HG03025 (cell line): ENCODE data around the gene CBLC.

Experiments used
- ATAC-seq: cut with Tn5 transposase; IDR thresholded peaks from one replicate; pipeline ENCODE4 v1.9.1; 2021; ENCODE audit warnings: mild to moderate bottlenecking, moderate library complexity; ENCODE audit not compliant: unreplicated experiment, low FRiP score

CBLC gene

DNA sequence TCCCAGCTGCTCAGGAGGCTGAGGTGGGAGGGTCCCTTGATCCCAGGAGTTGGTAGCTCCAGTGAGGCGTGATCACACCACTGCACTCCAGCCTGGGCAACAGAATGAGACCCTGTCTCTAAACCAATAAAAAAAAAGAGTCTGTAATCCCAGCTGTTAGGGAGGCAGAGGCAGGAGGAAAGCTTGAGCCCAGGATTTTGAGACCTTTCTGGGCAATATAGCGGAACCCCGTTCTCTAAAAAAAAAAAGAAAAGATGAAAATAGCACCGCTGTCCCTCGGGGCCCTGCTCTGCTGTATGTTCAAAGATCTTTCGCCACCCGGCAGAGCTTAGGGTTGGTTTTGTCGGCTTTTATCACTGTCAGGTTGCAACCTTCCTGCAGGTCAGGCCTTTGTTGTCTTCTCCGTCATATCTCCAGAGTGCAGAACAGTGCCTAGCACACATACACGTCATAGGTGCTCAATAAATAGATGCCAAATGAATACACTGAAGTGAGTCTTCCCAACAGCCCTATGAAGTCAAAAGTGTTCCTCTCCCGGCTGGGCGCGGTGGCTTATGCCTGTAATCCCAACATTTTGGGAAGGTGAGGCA, 17.8 kb downstream of the CBLC start:
- ATAC-seq: no peak

DNA sequence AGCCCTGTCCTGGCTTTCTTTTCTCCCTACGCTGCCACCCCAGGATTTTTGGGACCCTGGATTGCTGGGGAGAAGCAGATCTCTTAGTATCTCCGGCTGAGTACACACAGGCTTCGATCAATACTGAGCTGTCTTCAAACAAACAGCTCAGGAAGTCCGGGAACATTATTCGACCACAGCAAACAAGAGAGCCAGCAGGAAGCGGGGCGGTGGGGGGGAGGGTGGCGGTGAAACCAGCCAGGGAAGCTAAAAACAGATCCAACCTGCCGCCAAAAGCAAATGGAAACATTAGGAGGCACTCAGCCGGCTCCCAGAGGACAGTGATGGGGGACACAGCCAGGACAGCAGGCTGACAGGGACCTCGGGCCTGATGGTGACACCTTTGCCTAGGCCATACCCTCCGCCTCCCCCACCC, 19.0 kb downstream of the CBLC start:
- no peak for ATAC-seq

GRCh38 chr19:44799627-44800346, 22.1 kb downstream of the CBLC start:
- no peak for ATAC-seq

GRCh38 chr19:44800461-44800860, 22.8 kb downstream of the CBLC start:
- ATAC-seq: no peak

DNA sequence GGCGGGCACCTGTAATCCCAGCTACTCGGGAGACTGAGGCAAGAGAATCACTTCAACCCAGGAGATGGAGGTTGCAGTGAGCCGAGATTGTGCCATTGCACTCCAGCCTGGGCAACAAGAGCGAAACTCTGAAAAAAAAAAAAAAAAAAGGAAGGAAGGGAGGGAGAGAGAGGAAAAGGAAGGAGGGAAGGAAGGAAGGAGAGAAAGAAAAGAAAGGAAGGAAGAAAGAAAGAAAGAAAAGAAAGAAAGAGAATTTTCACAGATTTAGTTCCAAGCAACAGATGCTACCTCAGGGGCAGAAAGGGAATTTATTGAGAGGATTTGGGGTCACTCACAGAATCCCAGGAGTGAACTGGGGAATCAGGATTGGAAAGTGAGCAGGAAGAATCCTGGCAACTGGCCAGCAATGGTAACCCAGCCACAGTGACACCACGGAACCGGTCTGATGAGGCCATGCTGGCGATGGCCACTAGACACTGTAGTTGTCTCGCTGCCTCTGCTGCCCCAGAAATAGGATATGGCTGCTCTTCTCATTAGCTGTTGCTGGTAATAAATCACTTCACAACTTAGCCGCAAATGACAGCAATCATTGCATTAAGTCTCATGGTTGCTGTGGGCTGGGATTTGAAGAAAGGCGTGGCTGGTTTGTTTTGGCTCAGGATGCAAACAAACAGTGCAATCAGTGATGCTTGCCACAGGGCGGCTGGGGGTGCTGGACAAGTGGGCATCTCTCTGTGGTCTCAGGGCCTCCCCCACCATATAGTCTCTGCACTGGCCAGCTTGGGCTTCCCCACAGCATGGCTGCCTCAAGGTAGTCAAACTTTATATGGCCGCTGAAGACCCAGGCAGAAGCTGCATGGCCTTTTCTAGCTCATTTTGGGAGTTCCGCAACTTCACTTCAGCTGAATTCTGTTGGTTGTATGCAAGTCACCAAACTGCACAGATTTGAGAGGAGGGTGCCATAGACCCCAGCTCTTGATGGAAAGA, 26.0 kb downstream of the CBLC start:
- no peak for ATAC-seq

GRCh38 chr19:44806291-44806690, 28.6 kb downstream of the CBLC start:
- no peak for ATAC-seq

GRCh38 chr19:44807162-44807561, 29.5 kb downstream of the CBLC start:
- no peak for ATAC-seq

DNA sequence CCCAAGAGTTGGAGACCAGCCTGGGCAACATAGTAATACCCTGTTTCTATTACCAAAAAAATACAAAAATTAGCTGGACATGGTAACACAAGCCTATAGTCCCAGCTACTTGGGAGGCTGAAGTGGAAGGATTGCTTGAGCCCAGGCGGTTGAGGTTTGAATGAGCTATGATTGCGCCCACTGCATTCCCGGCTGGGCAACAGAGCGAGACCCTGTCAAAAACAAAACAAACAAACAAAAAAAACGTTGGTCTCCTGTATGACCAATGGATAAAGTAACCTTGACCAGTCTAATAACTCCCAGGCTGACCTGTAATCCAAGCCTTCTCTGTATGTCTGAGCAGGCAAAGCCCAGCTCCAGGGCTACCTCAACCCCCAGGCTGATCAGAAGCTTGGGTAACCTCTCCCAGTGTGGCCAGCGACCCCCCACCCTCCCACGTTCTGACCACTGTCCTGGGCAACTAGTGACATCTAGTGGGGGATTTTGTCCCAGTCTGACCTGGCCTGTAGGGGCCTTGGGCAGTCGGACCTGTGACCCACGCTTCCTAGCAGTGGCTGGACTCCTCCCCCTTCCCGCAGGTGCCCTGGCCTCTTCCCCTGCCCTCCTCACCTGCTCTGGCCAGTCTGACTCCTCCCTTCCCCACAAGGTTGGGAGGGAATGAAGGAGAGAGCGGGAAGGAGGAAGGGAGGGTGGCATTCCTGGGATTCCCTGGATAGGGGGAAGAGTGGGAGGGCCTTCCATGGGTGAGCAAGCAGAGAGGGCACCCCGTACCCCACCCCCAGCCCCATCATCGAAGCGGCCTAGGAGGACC, 30.2 kb downstream of the CBLC start:
- ATAC-seq: no peak

- no peak for ATAC-seq
Observed at GRCh38 chr19:44808463-44809371, 31.0 kb downstream of the CBLC start, which contains the start of gene BCAM. TSS of gene BCAM (plus strand) at chr19:44809103. CDS start at chr19:44809125, 22 bp downstream.

DNA sequence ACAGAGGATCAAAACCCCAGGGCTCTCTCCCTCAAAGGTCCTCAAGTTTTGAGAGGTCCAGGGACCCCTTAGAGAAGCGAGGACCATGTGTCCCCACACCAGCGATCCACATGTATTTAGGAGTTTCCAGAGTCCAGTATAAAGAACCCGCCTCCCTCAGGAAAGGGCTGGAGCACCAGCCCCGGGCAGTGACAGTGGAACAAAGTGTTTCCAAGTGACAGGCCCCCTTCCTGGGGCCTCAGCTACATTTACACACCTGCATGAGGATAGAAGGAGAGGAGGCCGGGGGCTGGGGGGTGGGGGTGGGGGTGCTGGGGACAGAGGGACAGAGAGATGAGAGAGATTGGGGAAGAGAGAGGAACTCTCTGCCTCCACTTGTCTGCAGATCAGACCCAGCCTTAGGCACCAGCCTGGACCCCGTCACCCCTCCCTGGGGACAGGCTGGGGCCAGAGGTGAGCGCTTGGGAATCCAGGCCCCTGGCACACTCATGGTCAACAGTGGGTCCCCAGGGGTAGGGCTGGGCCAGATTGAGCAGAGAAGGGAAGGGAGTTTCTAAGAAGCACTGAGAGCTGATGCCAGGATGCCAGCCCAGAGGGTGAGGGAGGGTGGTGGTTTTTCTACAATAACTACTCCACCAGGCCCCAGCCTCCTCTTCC, 32.0 kb downstream of the CBLC start:
- no peak for ATAC-seq

- ATAC-seq: no peak
Observed at GRCh38 chr19:44810234-44811121, 32.8 kb downstream of the CBLC start.

- no peak for ATAC-seq
Observed at GRCh38 chr19:44811122-44811419, 33.4 kb downstream of the CBLC start.

DNA sequence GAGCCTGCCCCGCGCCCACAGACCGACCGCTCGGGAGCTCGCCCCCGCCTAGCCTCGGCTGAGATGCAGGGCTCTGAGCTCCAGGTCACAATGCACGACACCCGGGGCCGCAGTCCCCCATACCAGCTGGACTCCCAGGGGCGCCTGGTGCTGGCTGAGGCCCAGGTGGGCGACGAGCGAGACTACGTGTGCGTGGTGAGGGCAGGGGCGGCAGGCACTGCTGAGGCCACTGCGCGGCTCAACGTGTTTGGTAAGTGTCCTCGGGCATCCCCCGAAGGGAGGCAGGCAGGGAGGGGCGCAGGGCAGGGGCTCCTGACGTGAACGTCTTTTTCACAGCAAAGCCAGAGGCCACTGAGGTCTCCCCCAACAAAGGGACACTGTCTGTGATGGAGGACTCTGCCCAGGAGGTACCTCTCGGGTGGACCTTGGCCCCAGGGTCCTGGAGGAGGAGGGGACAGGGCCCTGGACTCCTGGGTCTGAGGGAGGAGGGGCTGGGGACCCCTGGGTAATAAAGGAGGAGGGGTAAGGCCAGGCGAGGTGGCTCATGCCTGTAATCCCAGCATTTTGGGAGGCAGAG, 34.5 kb downstream of the CBLC start:
- no peak for ATAC-seq

DNA sequence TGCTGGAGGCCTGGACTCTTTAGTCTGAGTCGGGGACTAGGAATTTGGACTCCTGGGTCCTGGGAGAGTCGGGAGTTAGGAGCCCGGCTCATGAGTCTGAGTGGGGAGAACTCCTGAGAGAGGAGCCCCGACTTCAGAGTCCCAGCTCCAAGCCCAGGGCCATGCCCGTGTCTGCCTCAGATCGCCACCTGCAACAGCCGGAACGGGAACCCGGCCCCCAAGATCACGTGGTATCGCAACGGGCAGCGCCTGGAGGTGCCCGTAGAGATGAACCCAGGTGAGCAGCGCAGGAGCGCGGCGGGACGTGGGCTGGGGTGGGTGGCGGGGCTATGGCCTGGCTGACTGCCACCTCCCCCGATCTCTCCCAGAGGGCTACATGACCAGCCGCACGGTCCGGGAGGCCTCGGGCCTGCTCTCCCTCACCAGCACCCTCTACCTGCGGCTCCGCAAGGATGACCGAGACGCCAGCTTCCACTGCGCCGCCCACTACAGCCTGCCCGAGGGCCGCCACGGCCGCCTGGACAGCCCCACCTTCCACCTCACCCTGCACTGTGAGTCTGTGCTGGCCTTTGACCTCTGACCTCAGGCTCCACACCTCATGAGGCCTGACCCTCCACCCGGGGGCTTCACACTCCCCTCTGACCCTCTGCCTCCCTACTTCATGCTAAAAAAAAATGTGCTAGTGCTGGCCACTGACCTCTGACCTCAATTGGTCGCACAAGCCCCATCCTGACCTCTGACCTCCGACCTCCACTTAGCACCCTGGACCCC, 35.6 kb downstream of the CBLC start:
- ATAC-seq: no peak

- no peak for ATAC-seq
Observed at GRCh38 chr19:44813841-44814470, 36.3 kb downstream of the CBLC start.

DNA sequence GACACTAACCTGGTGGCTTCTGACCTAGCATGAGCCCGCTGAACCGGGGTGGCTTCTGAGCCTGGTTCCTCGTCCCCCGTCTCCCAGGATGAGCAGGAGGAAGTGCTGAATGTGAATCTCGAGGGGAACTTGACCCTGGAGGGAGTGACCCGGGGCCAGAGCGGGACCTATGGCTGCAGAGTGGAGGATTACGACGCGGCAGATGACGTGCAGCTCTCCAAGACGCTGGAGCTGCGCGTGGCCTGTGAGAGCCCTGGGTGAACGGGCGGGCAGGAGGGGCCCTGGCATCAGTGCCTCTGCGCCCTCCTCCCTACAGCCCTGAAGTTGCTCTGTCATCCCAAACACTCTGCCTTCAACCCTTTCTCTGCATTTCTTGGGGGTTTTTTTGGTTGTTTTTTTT, 36.8 kb downstream of the CBLC start:
- ATAC-seq: no peak
